IPS-15b (cell line): ENCODE results near the gene C16orf96.

ENCODE experiments used
- H3K27me3 ChIP-seq: one replicate; pipeline ENCODE4 v1.6.1; 2013; ENCODE audit warnings: low read length; ENCODE audit not compliant: control insufficient read depth, insufficient read depth
- H3K36me3 ChIP-seq: one replicate; pipeline ENCODE4 v1.6.1; 2013; ENCODE audit warnings: low read length; ENCODE audit not compliant: control insufficient read depth, insufficient read depth
- H3K4me1 ChIP-seq: one replicate; pipeline ENCODE4 v1.6.1; 2013; ENCODE audit warnings: mild to moderate bottlenecking, low read length; ENCODE audit not compliant: control insufficient read depth, insufficient read depth
- H3K4me3 ChIP-seq: one replicate; pipeline ENCODE4 v1.5.1; 2013; ENCODE audit warnings: low read depth, low read length
- H3K9ac ChIP-seq: one replicate; pipeline ENCODE4 v1.6.1; 2013; ENCODE audit warnings: low read depth, mild to moderate bottlenecking, low read length
- H3K9me3 ChIP-seq: one replicate; pipeline ENCODE4 v1.6.1; 2013; ENCODE audit warnings: mild to moderate bottlenecking, low read length; ENCODE audit not compliant: control insufficient read depth, insufficient read depth

The C16orf96 gene

DNA sequence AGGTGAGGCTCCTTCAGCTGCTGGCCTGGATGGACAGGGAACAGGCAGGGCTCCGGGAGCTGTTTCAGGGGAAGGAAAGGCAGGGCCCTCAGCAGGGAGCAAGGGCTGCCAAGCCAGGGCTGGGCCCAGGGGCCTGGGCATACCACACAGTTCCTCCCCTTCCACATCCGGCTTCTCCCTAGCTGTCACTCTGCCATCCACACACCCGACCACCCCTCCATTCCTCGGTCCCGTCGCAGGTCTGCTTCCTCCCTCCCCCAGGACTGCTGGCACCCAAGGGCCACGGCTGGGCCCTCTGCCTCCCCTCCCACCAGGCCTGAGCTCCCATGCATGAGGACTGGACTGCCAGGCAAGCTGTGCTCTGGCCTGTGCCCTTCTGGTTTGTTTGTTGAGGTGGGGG, 41.5 kb upstream of the C16orf96 start:
- no peak overlapping the region for H3K4me3 ChIP-seq
- H3K36me3 ChIP-seq, result peaks cover 39% of the 10 kb centered on the region
- peak overlapping the region; percentile 60 for H3K9ac ChIP-seq
- H3K9me3 ChIP-seq, result no peaks in the 10 kb centered on the region
- no peaks in the 10 kb centered on the region for H3K4me1 ChIP-seq
- H3K27me3 ChIP-seq, result no peaks in the 10 kb centered on the region

GRCh38 chr16:4515611-4516233, 40.4 kb upstream of the C16orf96 start:
- Histone ChIP-seq H3K4me1 (no peaks in the 10 kb centered on the region), H3K9ac (no peak overlapping the region), H3K36me3 (peaks cover 30% of the 10 kb centered on the region), H3K27me3 (no peaks in the 10 kb centered on the region), H3K4me3 (no peak overlapping the region), H3K9me3 (no peaks in the 10 kb centered on the region)

DNA sequence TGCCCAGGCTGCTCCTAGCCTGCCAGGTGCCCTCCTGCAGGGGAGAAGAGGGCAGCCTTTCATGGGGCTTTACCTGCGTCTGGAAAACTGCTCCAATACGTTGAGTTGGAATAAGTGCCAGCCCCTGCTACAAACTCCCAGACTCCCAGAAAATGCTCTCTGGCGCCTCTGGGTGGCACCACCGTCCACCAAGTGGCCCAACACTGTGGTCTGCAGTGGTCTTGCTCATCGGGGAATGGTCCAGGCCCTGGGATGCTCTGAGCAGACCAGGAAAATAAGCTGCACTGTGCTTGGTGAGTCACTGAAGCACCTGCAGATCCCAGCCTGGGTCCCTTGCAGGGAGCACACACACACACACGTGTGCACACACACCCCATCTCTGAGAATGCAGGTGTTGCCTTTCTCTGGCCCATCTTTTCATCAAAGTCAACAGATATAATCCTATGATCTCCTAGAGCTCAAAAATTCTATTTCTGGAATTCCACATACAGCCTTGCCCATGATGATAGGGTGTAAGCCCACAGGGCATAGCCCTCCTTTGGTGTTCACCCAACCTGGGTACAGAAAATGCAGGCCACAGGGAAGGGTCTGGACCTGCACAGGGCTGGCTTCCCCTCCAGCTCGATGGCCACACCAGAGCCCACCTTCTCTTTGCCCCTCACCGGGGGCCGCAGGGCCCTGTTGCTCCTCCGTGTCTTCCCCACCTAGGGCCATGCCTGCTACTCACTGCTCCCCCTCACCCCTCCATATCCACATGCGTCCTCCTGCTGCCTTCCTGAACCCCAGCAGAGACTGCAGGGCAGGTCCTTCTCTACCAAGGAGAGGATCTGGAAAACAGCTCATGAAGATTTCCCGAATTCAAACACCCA, 38.1 kb upstream of the C16orf96 start:
- no peak overlapping the region for H3K9ac ChIP-seq
- peaks cover 6% of the 10 kb centered on the region for H3K4me1 ChIP-seq
- H3K36me3 ChIP-seq, result peaks cover 15% of the 10 kb centered on the region
- H3K4me3 ChIP-seq, result no peak overlapping the region
- H3K9me3 ChIP-seq, result no peaks in the 10 kb centered on the region
- no peaks in the 10 kb centered on the region for H3K27me3 ChIP-seq

- peaks cover 11% of the 10 kb centered on the region for H3K36me3 ChIP-seq
Observed at GRCh38 chr16:4519274-4520058, 36.7 kb upstream of the C16orf96 start.

DNA sequence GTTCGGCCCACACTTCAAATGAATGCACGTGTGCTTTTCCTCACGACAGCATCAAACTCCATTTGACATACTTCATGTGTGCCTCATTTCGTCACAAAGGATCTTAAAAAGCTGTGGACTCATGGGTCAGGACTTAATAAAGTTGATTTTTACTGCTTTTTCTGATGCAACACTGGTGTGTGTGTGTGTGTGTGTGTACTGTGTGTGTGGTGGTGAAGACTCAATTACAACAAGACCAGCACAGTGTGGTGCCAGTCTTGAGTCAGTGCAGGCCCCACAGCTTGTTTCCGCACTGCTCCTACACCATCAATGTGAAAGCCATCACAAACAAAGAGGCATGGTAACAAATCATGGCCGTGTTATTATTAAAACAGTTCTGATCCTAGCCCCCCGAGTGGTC, 35.2 kb upstream of the C16orf96 start:
- no peak overlapping the region for H3K9ac ChIP-seq
- peaks cover 11% of the 10 kb centered on the region for H3K36me3 ChIP-seq
- no peaks in the 10 kb centered on the region for H3K27me3 ChIP-seq
- no peak overlapping the region for H3K4me3 ChIP-seq
- H3K4me1 ChIP-seq, result peaks cover 11% of the 10 kb centered on the region
- H3K9me3 ChIP-seq, result no peaks in the 10 kb centered on the region

More at GRCh38 chr16:4519274-4520058, 36.7 kb upstream of the C16orf96 start:
- Histone ChIP-seq H3K4me1 (peaks cover 6% of the 10 kb centered on the region), H3K4me3 (no peak overlapping the region), H3K27me3 (no peaks in the 10 kb centered on the region), H3K9ac (no peak overlapping the region), H3K9me3 (no peaks in the 10 kb centered on the region)

GRCh38 chr16:4522051-4522581, 34.0 kb upstream of the C16orf96 start:
- H3K9ac ChIP-seq, result no peak overlapping the region
- H3K36me3 ChIP-seq, result peaks cover 11% of the 10 kb centered on the region
- H3K4me1 ChIP-seq, result peaks cover 11% of the 10 kb centered on the region
- H3K4me3 ChIP-seq, result no peak overlapping the region
- no peaks in the 10 kb centered on the region for H3K9me3 ChIP-seq
- no peaks in the 10 kb centered on the region for H3K27me3 ChIP-seq

GRCh38 chr16:4523686-4524085, 32.5 kb upstream of the C16orf96 start:
- Histone ChIP-seq H3K27me3 (no peaks in the 10 kb centered on the region), H3K4me1 (peaks cover 15% of the 10 kb centered on the region), H3K36me3 (peaks cover 11% of the 10 kb centered on the region), H3K9ac (no peak overlapping the region), H3K4me3 (no peak overlapping the region), H3K9me3 (no peaks in the 10 kb centered on the region)

GRCh38 chr16:4524571-4524970, 31.6 kb upstream of the C16orf96 start:
- H3K4me1 ChIP-seq, result peaks cover 22% of the 10 kb centered on the region
- no peak overlapping the region for H3K9ac ChIP-seq
- H3K36me3 ChIP-seq, result peaks cover 11% of the 10 kb centered on the region
- no peaks in the 10 kb centered on the region for H3K27me3 ChIP-seq
- H3K9me3 ChIP-seq, result no peaks in the 10 kb centered on the region
- no peak overlapping the region for H3K4me3 ChIP-seq

- no peaks in the 10 kb centered on the region for H3K9me3 ChIP-seq
- no peaks in the 10 kb centered on the region for H3K27me3 ChIP-seq
- peaks cover 11% of the 10 kb centered on the region for H3K36me3 ChIP-seq
- H3K9ac ChIP-seq, result no peak overlapping the region
- peaks cover 27% of the 10 kb centered on the region for H3K4me1 ChIP-seq
- H3K4me3 ChIP-seq, result no peak overlapping the region
Observed at GRCh38 chr16:4525069-4525468, 31.1 kb upstream of the C16orf96 start.

GRCh38 chr16:4525634-4526277, 30.4 kb upstream of the C16orf96 start:
- Histone ChIP-seq H3K27me3 (no peaks in the 10 kb centered on the region), H3K36me3 (peaks cover 11% of the 10 kb centered on the region), H3K9ac (no peak overlapping the region), H3K9me3 (no peaks in the 10 kb centered on the region), H3K4me1 (peaks cover 32% of the 10 kb centered on the region), H3K4me3 (peak overlapping the region; percentile 6)
